Bronchus fibroblast of lung (primary cell): ENCODE data around the gene GIGYF1. TPM values are rescaled to one million over a fixed set of nuclear protein-coding genes. Genes with fewer than 3 reads are reported as not detected.

Experiments used
- total RNA-seq: library from RNA; depleted of rRNA; stranded (reverse); fragments of >200 nt; gene quantifications from 2 replicates; pipeline ENCODE4 v1.2.3, GENCODE V29; 2015

GIGYF1 gene
- total RNA-seq, result 9.2 and 11.8 TPM in 2 replicates

GRCh38 chr7:100694098-100694745, at the start of gene GIGYF1:
Gene GIGYF1, minus strand, starts transcription at chr7:100694250. Its CDS starts 6,012 bp downstream, at chr7:100688238.

GRCh38 chr7:100720279-100720670, 26.2 kb upstream of the GIGYF1 start, which contains the start of gene EPO:
Gene EPO, plus strand, starts transcription at chr7:100720468. Its CDS starts 513 bp downstream, at chr7:100720981.

GRCh38 chr7:100705753-100706671, 12.0 kb upstream of the GIGYF1 start, which contains the start of gene POP7:
Gene POP7, plus strand, starts transcription at chr7:100706121. Its CDS starts 710 bp downstream, at chr7:100706831.

GRCh38 chr7:100673302-100673941, 20.6 kb downstream of the GIGYF1 start, which contains the start of gene GNB2:
Gene GNB2, plus strand, starts transcription at chr7:100673740. Its CDS starts 2,526 bp downstream, at chr7:100676266.

DNA sequence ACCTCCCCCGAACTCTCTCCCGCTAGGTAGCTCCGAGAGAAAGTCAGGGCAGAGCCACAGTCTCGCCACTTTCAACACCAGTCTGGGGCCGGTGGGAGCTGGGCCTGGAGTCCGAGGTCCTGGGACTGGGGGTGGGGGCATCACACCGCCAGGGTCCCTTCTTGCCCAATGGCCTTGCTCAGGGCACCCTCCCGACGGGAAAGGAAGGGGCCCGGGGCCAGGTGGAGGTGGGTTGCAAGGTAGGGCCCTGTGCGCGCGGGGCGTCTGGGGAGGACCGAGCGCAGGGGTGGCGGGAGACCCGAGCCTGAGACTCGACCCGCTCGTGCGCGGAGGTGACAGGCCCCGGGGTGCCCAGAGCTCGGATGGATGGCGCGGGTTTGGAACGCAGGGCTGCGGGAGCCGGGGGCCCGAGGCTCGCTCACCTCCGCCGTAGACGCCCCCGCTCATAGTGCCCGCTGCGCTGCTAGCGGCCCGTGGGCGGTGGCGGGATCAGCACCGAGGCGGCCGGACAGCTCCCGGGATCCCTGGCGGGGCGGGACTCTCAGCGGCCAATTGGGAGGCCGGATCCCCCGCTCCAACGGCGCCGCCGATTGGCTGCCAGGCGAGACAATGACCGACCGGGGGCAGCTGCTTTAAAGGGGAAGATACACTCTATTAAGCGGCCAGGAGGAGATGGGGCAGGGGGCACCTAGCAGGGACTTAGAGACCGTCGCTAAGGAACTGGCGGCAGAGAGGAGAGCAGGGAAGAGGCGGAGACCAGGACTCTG, 38.0 kb downstream of the GIGYF1 start, which contains the start of gene ACTL6B:
Gene ACTL6B (minus strand): TSS at position 541 of the 767 bp plus-strand sequence. CDS start 94 bp downstream, at position 447.

DNA sequence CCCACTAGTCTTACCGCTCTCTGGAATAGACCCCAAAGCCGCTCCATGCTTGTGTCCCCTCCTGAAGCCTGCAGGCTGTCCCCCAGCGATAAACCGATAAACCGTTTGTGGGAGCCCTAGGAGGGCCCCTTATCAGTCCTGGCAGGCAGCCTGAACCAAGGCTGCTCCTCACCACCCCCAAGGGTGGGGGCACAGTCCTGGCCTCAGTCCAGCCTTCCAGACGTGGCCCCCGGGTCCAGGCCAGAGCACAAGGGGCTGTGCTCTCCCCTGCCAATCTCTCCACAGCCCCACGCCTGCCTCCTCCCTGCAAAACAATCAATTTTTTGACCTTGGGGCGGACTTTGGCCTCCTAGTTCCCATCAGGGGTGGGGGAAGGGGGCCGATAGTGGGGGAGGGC, 52.6 kb downstream of the GIGYF1 start, which contains the start of gene TFR2:
Gene TFR2 (minus strand): TSS at position 90 of the 397 bp plus-strand sequence. CDS start 43 bp downstream, at position 47.

Other genes with a start within 250 kb of the GIGYF1 start
- gene SPACDR, start 230.0 kb downstream of the GIGYF1 start, total RNA-seq, result 1.8 and 2.7 TPM in 2 replicates
- 47.4 and 52.5 TPM in 2 replicates for gene TSC22D4, start 215.0 kb downstream of the GIGYF1 start, total RNA-seq
- gene NYAP1, start 210.3 kb downstream of the GIGYF1 start, total RNA-seq, result 1.8 and 3.9 TPM in 2 replicates
- 9.1 and 16.0 TPM in 2 replicates for gene AGFG2, start 155.0 kb downstream of the GIGYF1 start, total RNA-seq
- gene SAP25, start 120.3 kb downstream of the GIGYF1 start, total RNA-seq, result 0.34 and 1.2 TPM in 2 replicates
- 34.2 and 58.7 TPM in 2 replicates for gene LRCH4, start 108.1 kb downstream of the GIGYF1 start, total RNA-seq
- 0.50 and 1.0 TPM in 2 replicates for gene FBXO24, start 107.9 kb downstream of the GIGYF1 start, total RNA-seq
- gene PCOLCE, start 91.9 kb downstream of the GIGYF1 start, total RNA-seq, result 396 and 411 TPM in 2 replicates
- gene MOSPD3, start 81.7 kb downstream of the GIGYF1 start, total RNA-seq, result 17.2 and 21.4 TPM in 2 replicates
- 0.17 and 0.30 TPM in 2 replicates for gene TFR2, start 52.7 kb downstream of the GIGYF1 start, total RNA-seq
- gene ACTL6B, start 37.8 kb downstream of the GIGYF1 start, total RNA-seq, result not detected in 2 replicates
- gene GNB2, start 20.5 kb downstream of the GIGYF1 start, total RNA-seq, result 283 and 322 TPM in 2 replicates
- gene POP7, start 11.9 kb upstream of the GIGYF1 start, total RNA-seq, result 56.2 and 63.2 TPM in 2 replicates
- gene EPO, start 26.2 kb upstream of the GIGYF1 start, total RNA-seq, result not detected in 2 replicates
- not detected in 2 replicates for gene ZAN, start 39.3 kb upstream of the GIGYF1 start, total RNA-seq
- 42.2 and 46.8 TPM in 2 replicates for gene EPHB4, start 133.3 kb upstream of the GIGYF1 start, total RNA-seq
- 17.1 and 18.0 TPM in 2 replicates for gene SLC12A9, start 158.5 kb upstream of the GIGYF1 start, total RNA-seq
- 76.3 and 95.2 TPM in 2 replicates for gene TRIP6, start 173.1 kb upstream of the GIGYF1 start, total RNA-seq
- gene SRRT, start 180.9 kb upstream of the GIGYF1 start, total RNA-seq, result 93.8 and 104 TPM in 2 replicates
- 3.2 and 6.7 TPM in 2 replicates for gene UFSP1, start 195.5 kb upstream of the GIGYF1 start, total RNA-seq
- 0.34 TPM in 1 of 2 replicates, not detected in the other for gene ACHE, start 201.6 kb upstream of the GIGYF1 start, total RNA-seq